GM23338 (cell line): ENCODE results near the gene NUP42. TPM values are rescaled to one million over a fixed set of nuclear protein-coding genes. Genes with fewer than 3 reads are reported as not detected.

Experiments
- ATAC-seq: fragments of 200-7000 bp; cut with Tn5 transposase; 3 replicates; pipeline ENCODE4 v1.9.1; 2020
- DNase-seq: peaks from one replicate; pipeline ENCODE4 v3.0.0-alpha.2; 2015; ENCODE audit warnings: low spot score
- H2AFZ ChIP-seq: fragments of 200-600 bp; sonication (generic); 2 replicates; pipeline ENCODE4 v1.8.0; 2016; ENCODE audit warnings: antibody characterized with exemption, mild to moderate bottlenecking, moderate library complexity
- H3F3A ChIP-seq: fragments of 200-600 bp; sonication (generic); replicated peaks from 2 replicates; pipeline ENCODE4 v1.8.0; 2017; ENCODE audit warnings: antibody characterized with exemption, mixed run types, low read depth
- H3K27ac ChIP-seq: fragments of 200-600 bp; sonication (generic); 2 replicates; pipeline ENCODE4 v1.6.1; 2016; ENCODE audit warnings: low read depth
- H3K27me3 ChIP-seq: fragments of 200-600 bp; sonication (generic); 2 replicates; pipeline ENCODE4 v1.8.0; 2016; ENCODE audit warnings: mild to moderate bottlenecking, mixed run types, moderate library complexity; ENCODE audit not compliant: insufficient read depth
- H3K36me3 ChIP-seq: fragments of 200-600 bp; sonication (generic); 2 replicates; pipeline ENCODE4 v1.8.0; 2016; ENCODE audit warnings: mild to moderate bottlenecking; ENCODE audit not compliant: insufficient read depth
- H3K4me1 ChIP-seq: fragments of 200-600 bp; sonication (generic); 2 replicates; pipeline ENCODE4 v1.8.0; 2016; ENCODE audit warnings: mild to moderate bottlenecking, moderate library complexity; ENCODE audit not compliant: insufficient read depth
- H3K4me2 ChIP-seq: fragments of 200-600 bp; sonication (generic); 2 replicates; pipeline ENCODE4 v1.7.1; 2017; ENCODE audit warnings: mixed run types
- H3K4me3 ChIP-seq: fragments of 200-600 bp; sonication (generic); 2 replicates; pipeline ENCODE4 v1.6.1; 2016; ENCODE audit warnings: mixed run types
- H3K79me2 ChIP-seq: fragments of 200-600 bp; sonication (generic); replicated peaks from 2 replicates; pipeline ENCODE4 v1.8.0; 2017; ENCODE audit warnings: mild to moderate bottlenecking; ENCODE audit not compliant: insufficient read depth
- H3K9me2 ChIP-seq: fragments of 200-600 bp; sonication (generic); 2 replicates; pipeline ENCODE4 v1.8.0; 2017; ENCODE audit not compliant: insufficient read depth
- H4K20me1 ChIP-seq: fragments of 200-600 bp; sonication (generic); replicated peaks from 2 replicates; pipeline ENCODE4 v1.8.0; 2017; ENCODE audit warnings: mild to moderate bottlenecking; ENCODE audit not compliant: insufficient read depth
- H3K27ac Mint-ChIP-seq: 2 replicates; pipeline ENCODE4 v1.8.0; 2020; ENCODE audit warnings: inconsistent platforms, mild to moderate bottlenecking, moderate library complexity, mixed read lengths
- H3K27me3 Mint-ChIP-seq: 3 replicates; pipeline ENCODE4 v1.8.0; 2022; ENCODE audit warnings: low read depth, mild to moderate bottlenecking, moderate library complexity, mixed read lengths, inconsistent platforms; ENCODE audit not compliant: insufficient read depth, poor library complexity
- H3K36me3 Mint-ChIP-seq: 3 replicates; pipeline ENCODE4 v1.8.0; 2021; ENCODE audit warnings: low read depth, mild to moderate bottlenecking, inconsistent platforms, moderate library complexity, mixed read lengths
- H3K4me1 Mint-ChIP-seq: 3 replicates; pipeline ENCODE4 v1.8.0; 2020; ENCODE audit warnings: mild to moderate bottlenecking, inconsistent platforms, mixed read lengths
- H3K4me3 Mint-ChIP-seq: 3 replicates; pipeline ENCODE4 v1.8.0; 2021; ENCODE audit warnings: moderate library complexity, mild to moderate bottlenecking, inconsistent platforms, mixed read lengths
- H3K9me3 Mint-ChIP-seq: 3 replicates; pipeline ENCODE4 v1.8.0; 2020; ENCODE audit warnings: moderate library complexity, mild to moderate bottlenecking, inconsistent platforms, mixed read lengths
- CREB1 ChIP-seq: fragments of 250-450 bp; sonication (Bioruptor Pico); IDR thresholded peaks from 2 replicates; pipeline ENCODE4 v1.5.0; 2020; ENCODE audit warnings: low read depth, mild to moderate bottlenecking, moderate library complexity
- ETS1 ChIP-seq: IDR thresholded peaks from 2 replicates; pipeline ENCODE4 v1.6.1; 2016; ENCODE audit warnings: antibody characterized with exemption
- EZH2 ChIP-seq: fragments of 200-600 bp; sonication (generic); IDR thresholded peaks from one replicate; pipeline ENCODE4 v1.8.0; 2017; ENCODE audit warnings: antibody characterized with exemption, mild to moderate bottlenecking, low read depth; ENCODE audit not compliant: unreplicated experiment
- EZH2phosphoT487 ChIP-seq: fragments of 200-600 bp; sonication (generic); IDR thresholded peaks from one replicate; pipeline ENCODE4 v1.8.1; 2018; ENCODE audit warnings: antibody characterized with exemption; ENCODE audit not compliant: unreplicated experiment
- JUNB ChIP-seq: IDR thresholded peaks from one replicate; pipeline ENCODE4 v1.6.1; 2016; ENCODE audit warnings: antibody characterized with exemption; ENCODE audit not compliant: unreplicated experiment
- NANOG ChIP-seq: IDR thresholded peaks from 2 replicates; pipeline ENCODE4 v1.6.1; 2016; ENCODE audit warnings: antibody characterized with exemption, borderline replicate concordance
- POLR2AphosphoS5 ChIP-seq: IDR thresholded peaks from 2 replicates; pipeline ENCODE4 v1.6.1; 2016; ENCODE audit warnings: antibody characterized with exemption, low read depth
- REST ChIP-seq: IDR thresholded peaks from one replicate; pipeline ENCODE4 v1.6.1; 2018; ENCODE audit warnings: antibody characterized with exemption; ENCODE audit not compliant: unreplicated experiment
- STAT1 ChIP-seq: IDR thresholded peaks from one replicate; pipeline ENCODE4 v1.6.1; 2016; ENCODE audit warnings: antibody characterized with exemption; ENCODE audit not compliant: unreplicated experiment
- ZNF114 ChIP-seq: fragments of 250-450 bp; sonication (Bioruptor Pico); IDR thresholded peaks from 2 replicates; pipeline ENCODE4 v1.5.0; 2020; ENCODE audit warnings: mild to moderate bottlenecking, moderate library complexity
- ZNF331 ChIP-seq: fragments of 250-450 bp; sonication (Bioruptor Pico); IDR thresholded peaks from 2 replicates; pipeline ENCODE4 v1.5.0; 2020; ENCODE audit warnings: low read depth, mild to moderate bottlenecking, moderate library complexity
- ZNF462 ChIP-seq: fragments of 250-450 bp; sonication (Bioruptor Pico); IDR thresholded peaks from 2 replicates; pipeline ENCODE4 v1.5.0; 2020; ENCODE audit warnings: mild to moderate bottlenecking, moderate library complexity
- polyA plus RNA-seq: library from polyadenylated mRNA; unstranded; fragments of >200 nt; fragmentation: Nextera tagmentation; extraction: Ambion mirVana; gene quantifications from 2 replicates; pipeline ENCODE4 v1.2.1, GENCODE V29; 2016
- total RNA-seq: library from RNA; depleted of rRNA; stranded (reverse); fragments of >200 nt; shearing (Covaris generic); gene quantifications from 2 replicates; pipeline ENCODE4 v1.2.3, GENCODE V29; 2014
- TF ChIP-seq, protein P1 (sequence below), 2 experiments: fragments of 200-600 bp in 1 of 2; sonication (generic) in 1 of 2; conservative IDR thresholded peaks; 2 replicates each; pipeline versions ENCODE4 v1.5.1 to v1.6.1; 2016 to 2017; ENCODE audit warnings: antibody characterized with exemption in 2 of 2, low read depth in 2 of 2, mild to moderate bottlenecking in 2 of 2, moderate library complexity in 1 of 2

The NUP42 gene
- total and polyA plus RNA-seq, 2 experiments from 2014 or later = 39.1 to 42.7 TPM

- Histone ChIP-seq H3K9me2 (no peaks in the 10 kb centered on the region), H3K4me3 (no peak overlapping the region), H3F3A (no peaks in the 10 kb centered on the region), H2AFZ (peak overlapping the region; percentile 56), H3K4me2 (no peak overlapping the region), H4K20me1 (no peaks in the 10 kb centered on the region), H3K27me3 (no peaks in the 10 kb centered on the region), H3K79me2 (no peaks in the 10 kb centered on the region), H3K27ac (no peak overlapping the region), H3K36me3 (no peaks in the 10 kb centered on the region), H3K4me1 (no peaks in the 10 kb centered on the region)
- TF ChIP-seq ZNF331 (CRISPR knock-in tag) = no peak
- no peak for TF ChIP-seq POLR2AphosphoS5
- TF ChIP-seq NANOG = no peak
- TF ChIP-seq ZNF462 (CRISPR knock-in tag) = no peak
- no peak for TF ChIP-seq EZH2phosphoT487
- no peak for TF ChIP-seq JUNB
- no peak for TF ChIP-seq ZNF114
- TF ChIP-seq, protein P1, sequence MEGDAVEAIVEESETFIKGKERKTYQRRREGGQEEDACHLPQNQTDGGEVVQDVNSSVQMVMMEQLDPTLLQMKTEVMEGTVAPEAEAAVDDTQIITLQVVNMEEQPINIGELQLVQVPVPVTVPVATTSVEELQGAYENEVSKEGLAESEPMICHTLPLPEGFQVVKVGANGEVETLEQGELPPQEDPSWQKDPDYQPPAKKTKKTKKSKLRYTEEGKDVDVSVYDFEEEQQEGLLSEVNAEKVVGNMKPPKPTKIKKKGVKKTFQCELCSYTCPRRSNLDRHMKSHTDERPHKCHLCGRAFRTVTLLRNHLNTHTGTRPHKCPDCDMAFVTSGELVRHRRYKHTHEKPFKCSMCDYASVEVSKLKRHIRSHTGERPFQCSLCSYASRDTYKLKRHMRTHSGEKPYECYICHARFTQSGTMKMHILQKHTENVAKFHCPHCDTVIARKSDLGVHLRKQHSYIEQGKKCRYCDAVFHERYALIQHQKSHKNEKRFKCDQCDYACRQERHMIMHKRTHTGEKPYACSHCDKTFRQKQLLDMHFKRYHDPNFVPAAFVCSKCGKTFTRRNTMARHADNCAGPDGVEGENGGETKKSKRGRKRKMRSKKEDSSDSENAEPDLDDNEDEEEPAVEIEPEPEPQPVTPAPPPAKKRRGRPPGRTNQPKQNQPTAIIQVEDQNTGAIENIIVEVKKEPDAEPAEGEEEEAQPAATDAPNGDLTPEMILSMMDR (conservative IDR thresholded peaks at IDR 0.05; ENCODE audit: low read depth in 2 of 2) = no peak
- no peak for TF ChIP-seq STAT1
- no peak for TF ChIP-seq EZH2
- TF ChIP-seq REST = no peak
- TF ChIP-seq ETS1 = no peak
- TF ChIP-seq CREB1 = no peak
- no peak for ATAC-seq
- H3K27ac Mint-ChIP-seq = no peak overlapping the region
- no peak overlapping the region for H3K4me3 Mint-ChIP-seq
- no peak for DNase-seq
- H3K27me3 Mint-ChIP-seq = peaks cover 11% of the 10 kb centered on the region
- H3K4me1 Mint-ChIP-seq = peaks cover 4% of the 10 kb centered on the region
- no peaks in the 10 kb centered on the region for H3K9me3 Mint-ChIP-seq
- no peaks in the 10 kb centered on the region for H3K36me3 Mint-ChIP-seq
Measured at GRCh38 chr7:23235813-23236221, 54.0 kb downstream of the NUP42 start.
